CD14-positive monocyte (primary cell): ENCODE results near the gene SYTL3. TPM values are rescaled to one million over a fixed set of nuclear protein-coding genes. Genes with fewer than 3 reads are reported as not detected.

Experiments
- DNase-seq, 3 donors: peaks; one replicate each; pipeline ENCODE4 v3.0.0-alpha.2; 2011 to 2022
- H2AFZ ChIP-seq: 2 replicates; pipeline ENCODE4 v1.6.0; 2012; ENCODE audit warnings: mild to moderate bottlenecking, low read depth, low read length, inconsistent platforms; ENCODE audit not compliant: insufficient read depth, poor library complexity, severe bottlenecking
- H3K27ac ChIP-seq, 2 donors: 1 replicate in 1 of 2; 2 replicates in 1 of 2; pipeline ENCODE4 v1.5.1; 2012 to 2013; ENCODE audit warnings: low read length in 2 of 2, control low read depth in 1 of 2, inconsistent platforms in 1 of 2, low read depth in 1 of 2, mild to moderate bottlenecking in 1 of 2
- H3K27me3 ChIP-seq, 2 donors: one replicate each; pipeline versions ENCODE4 v1.6.0 to v1.6.1; 2011 to 2013; ENCODE audit warnings: low read length in 2 of 2; ENCODE audit not compliant: control insufficient read depth in 2 of 2, insufficient read depth in 2 of 2
- H3K36me3 ChIP-seq, 2 donors: replicated peaks in 1 of 2; 1 replicate in 1 of 2; 2 replicates in 1 of 2; pipeline versions ENCODE4 v1.5.1 to v1.6.1; 2012 to 2013; ENCODE audit warnings: low read length in 2 of 2, control low read depth in 1 of 2, inconsistent platforms in 1 of 2, mild to moderate bottlenecking in 1 of 2; ENCODE audit not compliant: insufficient read depth in 2 of 2, control insufficient read depth in 1 of 2
- H3K4me1 ChIP-seq, 2 donors: 1 replicate in 1 of 2; 2 replicates in 1 of 2; pipeline versions ENCODE4 v1.5.1 to v1.6.1; 2012 to 2013; ENCODE audit warnings: low read length in 2 of 2, control low read depth in 1 of 2, inconsistent platforms in 1 of 2, mild to moderate bottlenecking in 1 of 2, moderate library complexity in 1 of 2; ENCODE audit not compliant: insufficient read depth in 2 of 2, control insufficient read depth in 1 of 2
- H3K4me2 ChIP-seq: replicated peaks from 2 replicates; pipeline ENCODE3; 2012; ENCODE audit warnings: low read length, moderate library complexity, mild to moderate bottlenecking; ENCODE audit not compliant: poor library complexity, severe bottlenecking; ENCODE audit errors: extremely low read depth
- H3K4me3 ChIP-seq, 3 experiments: fragments of 200-600 bp in 1 of 3; sonication (generic) in 1 of 3; replicated peaks in 1 of 3; 1 replicate in 2 of 3; 2 replicates in 1 of 3; pipeline ENCODE4 v1.5.1; 2011 to 2013; ENCODE audit warnings: low read length in 3 of 3, mild to moderate bottlenecking in 3 of 3, control low read depth in 2 of 3, low read depth in 2 of 3, inconsistent platforms in 1 of 3, moderate library complexity in 1 of 3
- H3K79me2 ChIP-seq: 2 replicates; pipeline ENCODE4 v1.6.0; 2012; ENCODE audit warnings: mild to moderate bottlenecking, control low read depth, inconsistent platforms, low read length, moderate library complexity; ENCODE audit not compliant: insufficient read depth
- H3K9ac ChIP-seq: 2 replicates; pipeline ENCODE4 v1.6.0; 2017; ENCODE audit warnings: low read length, mild to moderate bottlenecking; ENCODE audit not compliant: insufficient read depth, poor library complexity, severe bottlenecking
- H3K9me3 ChIP-seq, 2 donors: replicated peaks in 1 of 2; 1 replicate in 1 of 2; 2 replicates in 1 of 2; pipeline versions ENCODE4 v1.5.1 to v1.6.1; 2012 to 2013; ENCODE audit warnings: low read length in 2 of 2, control low read depth in 1 of 2; ENCODE audit not compliant: control insufficient read depth in 1 of 2, insufficient read depth in 1 of 2
- H4K20me1 ChIP-seq: 2 replicates; pipeline ENCODE4 v1.6.0; 2012; ENCODE audit warnings: mild to moderate bottlenecking, low read length, control low read depth, moderate library complexity; ENCODE audit not compliant: insufficient read depth
- H3K27ac Mint-ChIP-seq, 7 donors: one replicate each; pipeline ENCODE4 v1.8.0; 2020; ENCODE audit warnings: mild to moderate bottlenecking in 7 of 7, mixed read lengths in 7 of 7, moderate library complexity in 6 of 7, inconsistent platforms in 2 of 7
- H3K27me3 Mint-ChIP-seq, 3 donors: one replicate each; pipeline ENCODE4 v1.8.0; 2021 to 2022; ENCODE audit warnings: low read depth in 3 of 3, mild to moderate bottlenecking in 3 of 3, mixed read lengths in 3 of 3, moderate library complexity in 3 of 3, inconsistent platforms in 1 of 3
- H3K36me3 Mint-ChIP-seq, 2 donors: one replicate each; pipeline ENCODE4 v1.8.0; 2020; ENCODE audit warnings: mixed read lengths in 2 of 2, inconsistent platforms in 1 of 2, mild to moderate bottlenecking in 1 of 2
- H3K4me1 Mint-ChIP-seq: one replicate; pipeline ENCODE4 v1.8.0; 2020; ENCODE audit warnings: mild to moderate bottlenecking, mixed read lengths
- H3K4me3 Mint-ChIP-seq, 2 donors: one replicate each; pipeline ENCODE4 v1.8.0; 2020; ENCODE audit warnings: mild to moderate bottlenecking in 2 of 2, mixed read lengths in 2 of 2, moderate library complexity in 1 of 2
- H3K9me3 Mint-ChIP-seq, 7 donors: one replicate each; pipeline ENCODE4 v1.8.0; 2020 to 2022; ENCODE audit warnings: mixed read lengths in 7 of 7, mild to moderate bottlenecking in 6 of 7, moderate library complexity in 6 of 7, inconsistent platforms in 2 of 7
- WGBS: methylation state at CpG from one replicate; pipeline ENCODE4 v1.1.5; 2013; ENCODE audit warnings: missing lambda C conversion rate; ENCODE audit not compliant: insufficient coverage; 5-methylcytosine and 5-hydroxymethylcytosine counted together
- intact Hi-C, 2 donors: fragments of 100-400 bp; cut with micrococcal nuclease; formaldehyde crosslinking; loops; one replicate each; pipeline versions ENCODE4 v1.15.0 to v1.15.1; 2023
- polyA plus RNA-seq, 3 donors: library from polyadenylated mRNA; depleted of rRNA in 1 of 3; unstranded in 2 of 3; stranded (reverse) in 1 of 3; fragments of 300-500 nt in 2 of 3; fragments of >200 nt in 1 of 3; fragmentation: Illumina TruSeq in 2 of 3; gene quantifications; 1 replicate in 2 of 3; 2 replicates in 1 of 3; pipeline ENCODE4 v1.2.3, GENCODE V29; 2012 to 2021
- TF ChIP-seq, protein P1 (sequence below): fragments of 200-600 bp; IDR thresholded peaks from one replicate; pipeline ENCODE4 v1.8.0; 2022; ENCODE audit warnings: antibody characterized with exemption, mild to moderate bottlenecking

The SYTL3 gene
- polyA plus RNA-seq, 3 donors, result 14.6 to 18.7 (median 14.8) TPM

DNA sequence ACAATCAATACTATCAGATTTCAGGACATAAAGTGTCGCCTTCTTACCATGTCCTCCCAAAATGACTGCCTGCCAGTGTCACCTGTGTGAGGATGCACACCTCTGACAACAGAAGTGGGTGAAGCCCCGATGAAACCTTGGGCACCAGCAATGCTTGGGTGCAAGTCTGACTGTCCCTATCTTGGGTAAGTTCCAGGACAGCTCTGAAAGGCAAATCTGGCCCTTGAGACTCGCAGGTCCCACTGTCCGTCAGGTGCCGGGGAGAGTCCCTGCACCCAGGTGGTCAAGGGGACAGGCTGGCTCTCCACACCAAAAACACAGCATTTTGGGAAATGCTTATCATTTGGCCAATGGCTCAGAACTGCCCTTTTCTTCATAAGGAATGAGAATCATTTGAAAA is 126.0 kb downstream of the SYTL3 start:
- H3K27me3 ChIP-seq, result no peaks in the 10 kb centered on the region
- no peaks in the 10 kb centered on the region for H3K79me2 ChIP-seq
- no peak overlapping the region for H2AFZ ChIP-seq
- Mint-ChIP-seq H3K4me3 (no peak overlapping the region), H3K27me3 (no peaks in the 10 kb centered on the region), H3K9me3 (no peaks in the 10 kb centered on the region), H3K27ac (no peak overlapping the region), H3K36me3 (peaks cover 90 to 94% of the 10 kb centered on the region in 2 donors), H3K4me1 (peaks cover 3% of the 10 kb centered on the region)
- no peak overlapping the region for H3K4me3 ChIP-seq
- H3K9me3 ChIP-seq, result no peaks in the 10 kb centered on the region
- TF ChIP-seq, protein P1, sequence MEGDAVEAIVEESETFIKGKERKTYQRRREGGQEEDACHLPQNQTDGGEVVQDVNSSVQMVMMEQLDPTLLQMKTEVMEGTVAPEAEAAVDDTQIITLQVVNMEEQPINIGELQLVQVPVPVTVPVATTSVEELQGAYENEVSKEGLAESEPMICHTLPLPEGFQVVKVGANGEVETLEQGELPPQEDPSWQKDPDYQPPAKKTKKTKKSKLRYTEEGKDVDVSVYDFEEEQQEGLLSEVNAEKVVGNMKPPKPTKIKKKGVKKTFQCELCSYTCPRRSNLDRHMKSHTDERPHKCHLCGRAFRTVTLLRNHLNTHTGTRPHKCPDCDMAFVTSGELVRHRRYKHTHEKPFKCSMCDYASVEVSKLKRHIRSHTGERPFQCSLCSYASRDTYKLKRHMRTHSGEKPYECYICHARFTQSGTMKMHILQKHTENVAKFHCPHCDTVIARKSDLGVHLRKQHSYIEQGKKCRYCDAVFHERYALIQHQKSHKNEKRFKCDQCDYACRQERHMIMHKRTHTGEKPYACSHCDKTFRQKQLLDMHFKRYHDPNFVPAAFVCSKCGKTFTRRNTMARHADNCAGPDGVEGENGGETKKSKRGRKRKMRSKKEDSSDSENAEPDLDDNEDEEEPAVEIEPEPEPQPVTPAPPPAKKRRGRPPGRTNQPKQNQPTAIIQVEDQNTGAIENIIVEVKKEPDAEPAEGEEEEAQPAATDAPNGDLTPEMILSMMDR, result no peak
- peaks cover 75% of the 10 kb centered on the region for H4K20me1 ChIP-seq
- 96% methylated on average over 3 of the region's 5 CpGs for WGBS
- no peak for DNase-seq
- H3K27ac ChIP-seq, result no peak overlapping the region
- H3K9ac ChIP-seq, result no peak overlapping the region
- peaks cover 86 to 98% of the 10 kb centered on the region in 2 donors for H3K36me3 ChIP-seq
- H3K4me2 ChIP-seq, result no peak overlapping the region
- intact Hi-C loops, result loop anchor here in 1 of 2 donors (10.0 kb wide), 1 partner anchor 71 kb away; no protein-coding TSS in a partner anchor
- H3K4me1 ChIP-seq, result no peaks in the 10 kb centered on the region

DNA sequence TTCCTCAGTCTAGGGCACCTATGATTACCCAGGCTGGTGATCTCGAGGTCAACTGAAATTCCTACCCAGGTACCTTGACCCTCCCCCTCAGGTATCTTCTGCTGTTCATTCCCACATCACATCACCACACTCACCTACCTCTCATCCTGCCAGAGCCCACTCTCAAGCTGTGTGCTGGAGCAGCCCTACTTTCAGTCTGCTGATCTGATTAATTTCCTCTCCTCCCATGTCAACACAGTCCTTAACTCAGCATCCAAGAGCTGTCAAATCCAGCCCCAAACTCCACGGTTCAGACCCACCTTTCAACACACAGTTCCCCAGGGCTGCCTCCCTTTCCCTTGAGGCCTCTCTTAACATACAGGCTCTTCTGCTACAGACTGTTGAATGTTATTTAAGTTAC is 126.9 kb downstream of the SYTL3 start:
- TF ChIP-seq, protein P1, result no peak
- Histone ChIP-seq H3K36me3 (peaks cover 86 to 98% of the 10 kb centered on the region in 2 donors), H3K79me2 (no peaks in the 10 kb centered on the region), H2AFZ (no peak overlapping the region), H4K20me1 (peaks cover 69% of the 10 kb centered on the region), H3K4me3 (no peak overlapping the region), H3K27me3 (no peaks in the 10 kb centered on the region), H3K4me1 (no peaks in the 10 kb centered on the region), H3K27ac (peak overlapping the region in 1 of 2 donors; percentile 23), H3K9ac (no peak overlapping the region), H3K9me3 (no peaks in the 10 kb centered on the region), H3K4me2 (no peak overlapping the region)
- no peak overlapping the region for H3K4me3 Mint-ChIP-seq
- DNase-seq, result no peak
- no peaks in the 10 kb centered on the region for H3K9me3 Mint-ChIP-seq
- peak overlapping the region in 3 of 7 donors; percentile 3 to 59 (median 55) for H3K27ac Mint-ChIP-seq
- WGBS, result 91% methylated on average over 1 of the region's 2 CpGs
- H3K27me3 Mint-ChIP-seq, result no peaks in the 10 kb centered on the region
- peaks cover 90 to 94% of the 10 kb centered on the region in 2 donors for H3K36me3 Mint-ChIP-seq
- peaks cover 3% of the 10 kb centered on the region for H3K4me1 Mint-ChIP-seq
- intact Hi-C loops, result loop anchor here in 1 of 2 donors (10.0 kb wide), 1 partner anchor 72 kb away; no protein-coding TSS in a partner anchor
